Kidney tubule cell (primary cell): ENCODE measurements around the gene LRMDA.

ENCODE experiments used
- DNase-seq: peaks from one replicate; pipeline ENCODE4 v3.0.0-alpha.2; 2018; ENCODE audit warnings: low spot score

The LRMDA gene

GRCh38 chr10:75776738-75777504 lies 345.5 kb downstream of the LRMDA start:
- no peak for DNase-seq

GRCh38 chr10:75778665-75779064 lies 347.2 kb downstream of the LRMDA start:
- no peak for DNase-seq

GRCh38 chr10:75779276-75779675 lies 347.9 kb downstream of the LRMDA start:
- no peak for DNase-seq

GRCh38 chr10:75782463-75783248 lies 351.2 kb downstream of the LRMDA start:
- peak; percentile 52 for DNase-seq

GRCh38 chr10:75788394-75789205 lies 357.2 kb downstream of the LRMDA start:
- peak; percentile 49 for DNase-seq

- DNase-seq: no peak
Measured at GRCh38 chr10:75793848-75794247, 362.4 kb downstream of the LRMDA start.

GRCh38 chr10:75801121-75801520 lies 369.7 kb downstream of the LRMDA start:
- DNase-seq: no peak

- no peak for DNase-seq
Measured at GRCh38 chr10:75801661-75802060, 370.2 kb downstream of the LRMDA start.

- DNase-seq: no peak
Measured at GRCh38 chr10:75803121-75803520, 371.7 kb downstream of the LRMDA start.

- no peak for DNase-seq
Measured at GRCh38 chr10:75803816-75804552, 372.6 kb downstream of the LRMDA start.

- no peak for DNase-seq
Measured at GRCh38 chr10:75806186-75806585, 374.8 kb downstream of the LRMDA start.

GRCh38 chr10:75807456-75807855 lies 376.0 kb downstream of the LRMDA start:
- DNase-seq: no peak

- no peak for DNase-seq
Measured at GRCh38 chr10:75809003-75809402, 377.6 kb downstream of the LRMDA start.

- DNase-seq: peak; percentile 44
Measured at GRCh38 chr10:75814014-75814413, 382.6 kb downstream of the LRMDA start.

- DNase-seq: no peak
Measured at GRCh38 chr10:75815066-75815465, 383.6 kb downstream of the LRMDA start.

- DNase-seq: no peak
Measured at GRCh38 chr10:75817198-75817597, 385.8 kb downstream of the LRMDA start.

- DNase-seq: no peak
Measured at GRCh38 chr10:75818552-75818951, 387.1 kb downstream of the LRMDA start.

GRCh38 chr10:75825235-75825634 lies 393.8 kb downstream of the LRMDA start:
- peak; percentile 1 for DNase-seq

- DNase-seq: no peak
Measured at GRCh38 chr10:75825661-75826060, 394.2 kb downstream of the LRMDA start.

- no peak for DNase-seq
Measured at GRCh38 chr10:75826846-75827245, 395.4 kb downstream of the LRMDA start.

- no peak for DNase-seq
Measured at GRCh38 chr10:75827587-75828021, 396.2 kb downstream of the LRMDA start.

GRCh38 chr10:75828413-75828812 lies 397.0 kb downstream of the LRMDA start:
- no peak for DNase-seq
